IMR-90 (cell line): ENCODE measurements around the gene MEN1. TPM values are rescaled to one million over a fixed set of nuclear protein-coding genes. Genes with fewer than 3 reads are reported as not detected.
A peak's percentile ranks its signal among the peaks of the same experiment; 100 is the strongest.

Experiments
- ATAC-seq: fragments of 200-7000 bp; cut with Tn5 transposase; 2 replicates; pipeline ENCODE4 v1.9.1; 2020; ENCODE audit warnings: low read depth, mild to moderate bottlenecking, moderate library complexity
- BruUV-seq: library from RNA; stranded (reverse); fragments of 400-500 nt; replicated peaks from 2 replicates; lab custom pipeline; 2021; lab: Mats Ljungman, UMichigan
- CTCF ChIA-PET: fragments of 300-600 bp; formaldehyde crosslinking; extraction: SDS; loops from one replicate; lab custom pipeline; 2021; ENCODE audit warnings: antibody characterized with exemption; lab: Yijun Ruan, JAX
- POLR2A ChIA-PET: fragments of 300-600 bp; sonication (Branson Sonifier 250); formaldehyde crosslinking; loops from one replicate; lab custom pipeline; 2022; ENCODE audit warnings: antibody characterized with exemption; ENCODE audit not compliant: unreplicated experiment; lab: Charles Lee
- DNase-seq: peaks from one replicate; pipeline ENCODE4 v3.0.0; 2013
- H2AFZ ChIP-seq: replicated peaks from 2 replicates; pipeline ENCODE3; 2013; ENCODE audit warnings: low read length, mild to moderate bottlenecking; ENCODE audit not compliant: poor library complexity
- H2AK5ac ChIP-seq: 2 replicates; pipeline ENCODE4 v1.6.1; 2013; ENCODE audit warnings: low read depth, low read length, inconsistent platforms
- H2AK9ac ChIP-seq: replicated peaks from 2 replicates; pipeline ENCODE3; 2013; ENCODE audit warnings: mild to moderate bottlenecking, low read depth, low read length, moderate library complexity; ENCODE audit not compliant: poor library complexity
- H2BK120ac ChIP-seq: 2 replicates; pipeline ENCODE4 v1.6.1; 2013; ENCODE audit warnings: low read depth, low read length, inconsistent platforms
- H2BK15ac ChIP-seq: 3 replicates; pipeline ENCODE4 v1.6.1; 2013; ENCODE audit warnings: low read depth, low read length, inconsistent platforms
- H2BK20ac ChIP-seq: 2 replicates; pipeline ENCODE4 v1.6.1; 2013; ENCODE audit warnings: low read depth, mild to moderate bottlenecking, inconsistent platforms, low read length, moderate library complexity
- H2BK5ac ChIP-seq: 2 replicates; pipeline ENCODE4 v1.6.1; 2013; ENCODE audit warnings: mild to moderate bottlenecking, low read depth, low read length, inconsistent platforms; ENCODE audit not compliant: poor library complexity, severe bottlenecking
- H3K14ac ChIP-seq: replicated peaks from 2 replicates; pipeline ENCODE4 v1.6.1; 2013; ENCODE audit warnings: low read depth, low read length, inconsistent platforms
- H3K18ac ChIP-seq: 2 replicates; pipeline ENCODE4 v1.6.1; 2013; ENCODE audit warnings: low read depth, low read length, control low read depth
- H3K23ac ChIP-seq: 2 replicates; pipeline ENCODE4 v1.6.1; 2013; ENCODE audit warnings: low read depth, low read length, inconsistent platforms
- H3K27ac ChIP-seq: 2 replicates; pipeline ENCODE4 v1.5.1; 2013; ENCODE audit warnings: mild to moderate bottlenecking, control low read depth, low read length; ENCODE audit not compliant: insufficient read depth
- H3K27me3 ChIP-seq: 2 replicates; pipeline ENCODE4 v1.6.1; 2013; ENCODE audit warnings: low read length; ENCODE audit not compliant: control insufficient read depth, insufficient read depth
- H3K36me3 ChIP-seq: 2 replicates; pipeline ENCODE4 v1.6.1; 2013; ENCODE audit warnings: low read length, mixed read lengths; ENCODE audit not compliant: control insufficient read depth, insufficient read depth
- H3K4ac ChIP-seq: 2 replicates; pipeline ENCODE4 v1.6.1; 2013; ENCODE audit warnings: low read depth, low read length, inconsistent platforms
- H3K4me1 ChIP-seq: 2 replicates; pipeline ENCODE4 v1.6.1; 2013; ENCODE audit warnings: low read length, mixed read lengths; ENCODE audit not compliant: control insufficient read depth, insufficient read depth
- H3K4me2 ChIP-seq: 2 replicates; pipeline ENCODE4 v1.6.1; 2013; ENCODE audit warnings: low read depth, mild to moderate bottlenecking, control low read depth, low read length, moderate library complexity
- H3K4me3 ChIP-seq: 2 replicates; pipeline ENCODE4 v1.5.1; 2013; ENCODE audit warnings: low read depth, mild to moderate bottlenecking, control low read depth, low read length, moderate library complexity; ENCODE audit not compliant: insufficient read depth
- H3K56ac ChIP-seq: 2 replicates; pipeline ENCODE4 v1.6.1; 2013; ENCODE audit warnings: low read length, inconsistent platforms; ENCODE audit not compliant: insufficient read depth; ENCODE audit errors: extremely low read depth
- H3K79me1 ChIP-seq, 2 experiments: 2 replicates each; pipeline ENCODE4 v1.6.1; 2013; ENCODE audit warnings: low read length in 2 of 2, inconsistent platforms in 1 of 2, low read depth in 1 of 2
- H3K9ac ChIP-seq: 2 replicates; pipeline ENCODE4 v1.6.1; 2013; ENCODE audit warnings: low read depth, low read length, control low read depth
- H3K9me1 ChIP-seq: 2 replicates; pipeline ENCODE4 v1.6.1; 2013; ENCODE audit warnings: low read length, inconsistent platforms; ENCODE audit not compliant: insufficient read depth
- H3K9me3 ChIP-seq: 2 replicates; pipeline ENCODE4 v1.6.1; 2013; ENCODE audit warnings: low read length; ENCODE audit not compliant: control insufficient read depth, insufficient read depth
- H4K20me1 ChIP-seq: 2 replicates; pipeline ENCODE4 v1.6.1; 2013; ENCODE audit warnings: low read length, inconsistent platforms; ENCODE audit not compliant: insufficient read depth
- H4K5ac ChIP-seq: 2 replicates; pipeline ENCODE4 v1.6.1; 2013; ENCODE audit warnings: mild to moderate bottlenecking, low read depth, low read length, control low read depth
- H4K8ac ChIP-seq, 2 experiments: 2 replicates each; pipeline ENCODE4 v1.6.1; 2013; ENCODE audit warnings: low read depth in 2 of 2, low read length in 2 of 2, control low read depth in 1 of 2, inconsistent platforms in 1 of 2
- H4K91ac ChIP-seq: 2 replicates; pipeline ENCODE4 v1.6.1; 2013; ENCODE audit warnings: low read depth, low read length, inconsistent platforms; ENCODE audit not compliant: insufficient read depth
- BHLHE40 ChIP-seq: fragments of 150-350 bp; IDR thresholded peaks from 2 replicates; pipeline ENCODE4 v1.6.1; 2016; ENCODE audit warnings: mild to moderate bottlenecking, low read depth, low read length
- CHD1 ChIP-seq: IDR thresholded peaks from 2 replicates; pipeline ENCODE4 v1.6.1; 2012; ENCODE audit warnings: low read depth, low read length, improper control_type of control experiment
- CTCF ChIP-seq: conservative IDR thresholded peaks from 2 replicates; pipeline ENCODE4 v1.5.1; 2012; ENCODE audit warnings: mild to moderate bottlenecking, low read depth, low read length, improper control_type of control experiment
- MAFK ChIP-seq: IDR thresholded peaks from 2 replicates; pipeline ENCODE4 v1.6.1; 2012; ENCODE audit warnings: low read depth, low read length, improper control_type of control experiment
- MAZ ChIP-seq: IDR thresholded peaks from 2 replicates; pipeline ENCODE4 v1.6.1; 2012; ENCODE audit warnings: low read depth, mild to moderate bottlenecking, low read length, improper control_type of control experiment, moderate library complexity, borderline replicate concordance
- MXI1 ChIP-seq: IDR thresholded peaks from 2 replicates; pipeline ENCODE4 v1.6.1; 2012; ENCODE audit warnings: low read depth, mild to moderate bottlenecking, low read length, moderate library complexity, borderline replicate concordance
- NFE2L2 ChIP-seq: fragments of 150-350 bp; IDR thresholded peaks from 2 replicates; pipeline ENCODE4 v1.6.1; 2016; ENCODE audit warnings: low read depth, mild to moderate bottlenecking, low read length
- POLR2A ChIP-seq: IDR thresholded peaks from 2 replicates; pipeline ENCODE4 v1.6.1; 2012; ENCODE audit warnings: mild to moderate bottlenecking, low read depth, low read length
- RAD21 ChIP-seq: IDR thresholded peaks from 2 replicates; pipeline ENCODE4 v1.6.1; 2012; ENCODE audit warnings: low read length, improper control_type of control experiment
- RCOR1 ChIP-seq: IDR thresholded peaks from 2 replicates; pipeline ENCODE4 v1.6.1; 2012; ENCODE audit warnings: mild to moderate bottlenecking, low read length, improper control_type of control experiment; ENCODE audit not compliant: insufficient replicate concordance
- RFX5 ChIP-seq: IDR thresholded peaks from 2 replicates; pipeline ENCODE4 v1.8.0; 2012; ENCODE audit warnings: low read depth, mild to moderate bottlenecking, low read length, moderate library complexity
- WGBS, 2 experiments: methylation state at CpG; one replicate each; pipeline versions ENCODE4 v1.1.5 to v1.1.7; 2013; ENCODE audit warnings: missing lambda C conversion rate in 2 of 2; ENCODE audit not compliant: insufficient read length in 1 of 2; ENCODE audit errors: extremely low coverage in 2 of 2; 5-methylcytosine and 5-hydroxymethylcytosine counted together
- dilution Hi-C: fragments of 300-500 bp; cut with HindIII; formaldehyde crosslinking; loops from one replicate; pipeline ENCODE4 v1.14.3; 2018; ENCODE audit warnings: low sequenced_read_pairs; ENCODE audit not compliant: unreplicated experiment
- in situ Hi-C: fragments of 300-500 bp; cut with MboI; formaldehyde crosslinking; loops from 3 replicates; pipeline ENCODE4 v1.14.3; 2019; ENCODE audit warnings: low sequenced_read_pairs, inconsistent platforms, mixed read lengths
- intact Hi-C: fragments of 100-400 bp; cut with micrococcal nuclease; formaldehyde crosslinking; loops from 2 replicates; pipeline ENCODE4 v1.10.0; 2022
- polyA plus RNA-seq, 3 experiments: library from polyadenylated mRNA; depleted of rRNA; stranded (reverse); fragments of >200 nt; gene quantifications; 2 replicates each; pipeline ENCODE4 v1.2.3, GENCODE V29; 2012; ENCODE audit warnings: low replicate concordance in 1 of 3
- total RNA-seq: library from RNA; depleted of rRNA; stranded (reverse); fragments of >200 nt; gene quantifications from 2 replicates; pipeline ENCODE4 v1.2.3, GENCODE V29; 2012
- TF ChIP-seq, protein P1 (sequence below): fragments of 150-350 bp; IDR thresholded peaks from 2 replicates; pipeline ENCODE4 v1.6.1; 2017; ENCODE audit warnings: mild to moderate bottlenecking, antibody characterized with exemption, low read length, low read depth

MEN1 gene
- total and polyA plus RNA-seq, 2 of the 4 experiments (the other 2 are of a cell fraction): 8.8 to 35.7 TPM

DNA sequence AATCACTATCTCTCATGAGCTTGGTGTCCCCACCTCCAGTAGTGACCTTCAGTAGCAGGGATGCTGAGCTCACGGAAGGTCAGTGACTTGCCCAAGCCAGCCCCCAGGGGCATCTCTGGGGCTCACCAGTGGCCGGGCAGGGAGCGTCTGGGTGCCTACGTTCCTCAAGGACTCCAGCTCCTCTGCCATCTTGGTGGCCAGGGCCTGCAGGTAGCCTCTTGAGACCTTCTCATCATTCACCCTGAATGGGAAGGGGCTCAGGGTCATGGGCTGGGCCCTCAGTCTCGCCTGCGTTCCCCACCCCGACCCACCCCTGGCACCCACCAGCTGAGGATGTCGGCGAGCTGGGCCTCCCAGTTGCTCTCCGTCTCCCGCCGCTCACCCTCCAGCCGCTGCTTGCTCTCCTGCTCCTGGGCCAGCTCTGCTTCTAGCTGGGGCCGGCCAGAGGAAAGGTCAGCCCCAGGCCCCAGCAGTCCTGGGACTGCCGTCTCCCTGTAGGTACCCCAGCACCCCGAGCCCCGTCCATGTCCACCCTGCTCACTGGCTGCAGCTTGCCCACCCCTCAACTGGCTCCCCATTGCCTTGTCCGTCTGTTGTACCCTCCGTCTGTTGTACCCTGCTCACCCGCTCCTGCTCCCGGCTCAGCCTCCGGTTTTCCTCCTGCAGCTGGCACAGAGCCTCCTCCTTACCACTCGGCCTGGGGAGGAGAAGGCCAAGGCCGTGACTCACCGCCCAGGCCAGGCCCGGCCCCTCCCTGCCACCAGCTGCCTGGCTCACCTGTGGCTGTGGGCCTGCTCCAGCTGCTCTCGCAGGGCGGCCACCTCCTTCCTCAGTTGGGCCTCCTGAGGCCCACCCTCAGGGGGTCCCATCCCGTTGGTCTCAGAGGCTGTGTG lies 24.6 kb upstream of the MEN1 start:
- no peak overlapping the region for H3K4me3 ChIP-seq
- no peak overlapping the region for H3K9ac ChIP-seq
- in situ Hi-C loops: no loop called here
- H3K9me3 ChIP-seq: no peaks in the 10 kb centered on the region
- no peak overlapping the region for H3K56ac ChIP-seq
- H3K79me1 ChIP-seq: no peaks in the 10 kb centered on the region
- H3K36me3 ChIP-seq: no peaks in the 10 kb centered on the region
- no peaks in the 10 kb centered on the region for H3K9me1 ChIP-seq
- H2AK9ac ChIP-seq: peak overlapping the region; percentile 16
- peak overlapping the region; percentile 43; the same call in 1 of the 2 replicates for H2AK5ac ChIP-seq
- H3K14ac ChIP-seq: no peak overlapping the region
- peaks cover 9% of the 10 kb centered on the region; the same call in 1 of the 2 replicates for H3K27me3 ChIP-seq
- H3K23ac ChIP-seq: no peak overlapping the region
- POLR2A ChIA-PET: no interaction called here
- no peak overlapping the region for H3K27ac ChIP-seq
- H2BK20ac ChIP-seq: no peak overlapping the region
- dilution Hi-C loops: no loop called here
- 79% methylated on average over 11 of the region's 29 CpGs; no CpG with 5 or more reads in 1 of the 2 experiments for WGBS, 2 experiments
- no peak overlapping the region for H4K91ac ChIP-seq
- H3K18ac ChIP-seq: no peak overlapping the region
- H4K8ac ChIP-seq: no peak overlapping the region
- H4K5ac ChIP-seq: no peak overlapping the region
- no peaks in the 10 kb centered on the region for H3K4me1 ChIP-seq
- CTCF ChIA-PET: interaction anchor here (1.0 kb wide), 1 partner anchor 9 kb away, joined by 6 read pairs; the partner anchor contains the start of gene CDC42BPG
- H2BK120ac ChIP-seq: no peak overlapping the region
- TF ChIP-seq, protein P1, sequence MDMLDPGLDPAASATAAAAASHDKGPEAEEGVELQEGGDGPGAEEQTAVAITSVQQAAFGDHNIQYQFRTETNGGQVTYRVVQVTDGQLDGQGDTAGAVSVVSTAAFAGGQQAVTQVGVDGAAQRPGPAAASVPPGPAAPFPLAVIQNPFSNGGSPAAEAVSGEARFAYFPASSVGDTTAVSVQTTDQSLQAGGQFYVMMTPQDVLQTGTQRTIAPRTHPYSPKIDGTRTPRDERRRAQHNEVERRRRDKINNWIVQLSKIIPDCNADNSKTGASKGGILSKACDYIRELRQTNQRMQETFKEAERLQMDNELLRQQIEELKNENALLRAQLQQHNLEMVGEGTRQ: no peak
- no peak; the same call in 1 of the 2 replicates for TF ChIP-seq MAZ
- no peak for TF ChIP-seq MAFK
- TF ChIP-seq CHD1: no peak
- TF ChIP-seq POLR2A: no peak
- no peak for TF ChIP-seq RCOR1
- no peak for TF ChIP-seq RFX5
- no peak for TF ChIP-seq MXI1
- no peak for TF ChIP-seq CTCF
- TF ChIP-seq NFE2L2: no peak
- TF ChIP-seq BHLHE40: no peak
- TF ChIP-seq RAD21: no peak
- intact Hi-C loops: no loop called here
- H2BK15ac ChIP-seq: no peak overlapping the region
- BruUV-seq: no TSS peak
- no peaks in the 10 kb centered on the region for H4K20me1 ChIP-seq
- no peak overlapping the region for H3K4ac ChIP-seq
- ATAC-seq: peak; percentile 59; the same call in 1 of the 2 replicates
- H3K4me2 ChIP-seq: no peak overlapping the region
- no peak overlapping the region for H2BK5ac ChIP-seq
- H2AFZ ChIP-seq: peak overlapping the region; percentile 70
- DNase-seq: no peak
